GM21390 (cell line): Measurements from ENCODE around the gene CDC42EP5.

Experiments
- ATAC-seq: cut with Tn5 transposase; IDR thresholded peaks from one replicate; pipeline ENCODE4 v1.9.1; 2021; ENCODE audit not compliant: unreplicated experiment

The CDC42EP5 gene

GRCh38 chr19:54428323-54429175, 44.5 kb downstream of the CDC42EP5 start:
- no peak for ATAC-seq

DNA sequence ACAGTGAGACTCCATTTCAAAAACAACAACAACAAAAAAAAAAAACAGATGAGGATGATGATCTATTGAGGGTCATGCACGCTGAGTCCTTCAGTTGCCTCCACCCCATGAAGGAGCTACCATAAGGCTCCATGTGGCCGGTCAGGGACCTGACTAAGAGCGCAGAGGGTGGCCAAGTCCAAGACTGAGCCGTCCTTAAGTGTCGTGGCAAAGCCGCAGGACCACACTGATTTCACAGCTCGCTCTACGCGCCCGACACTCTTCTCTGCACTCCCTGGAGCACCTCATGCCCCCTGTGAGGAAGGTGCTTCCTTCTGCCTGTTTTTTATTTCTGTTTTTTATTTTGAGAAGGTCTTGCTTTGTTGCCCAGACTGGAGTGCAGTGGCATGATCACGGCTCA, 45.5 kb downstream of the CDC42EP5 start:
- ATAC-seq: no peak

DNA sequence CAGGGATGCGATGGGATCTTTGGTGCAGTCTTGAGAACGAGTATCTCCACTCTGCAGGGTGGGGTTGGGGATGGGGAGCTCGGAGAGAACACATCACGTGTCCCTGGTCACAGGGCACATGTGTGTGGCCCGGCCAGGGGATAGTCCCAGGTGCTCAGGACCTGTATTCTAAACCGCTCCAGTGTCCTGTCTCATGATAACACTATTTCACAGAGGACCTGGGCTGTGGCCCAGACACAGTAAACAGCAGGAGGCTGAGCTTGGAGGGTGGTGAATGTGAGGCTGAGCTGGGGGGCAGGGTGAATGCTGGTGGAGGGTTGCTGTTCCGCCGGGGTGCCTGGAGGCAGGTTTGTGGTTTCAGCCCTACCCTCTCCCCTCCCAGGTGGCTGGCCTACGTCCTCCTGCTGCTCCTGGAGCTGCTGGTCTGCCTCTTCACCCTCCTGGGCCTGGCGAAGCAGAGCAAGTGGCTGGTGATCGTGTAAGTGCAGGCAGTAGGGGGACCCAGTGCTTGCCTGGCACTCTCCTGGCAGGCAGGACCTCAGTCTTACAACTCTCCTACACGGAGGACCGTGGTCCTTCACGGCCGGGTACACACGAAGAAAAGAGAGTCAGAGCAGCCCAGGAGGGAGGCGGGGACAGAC, 46.7 kb downstream of the CDC42EP5 start:
- ATAC-seq: no peak

GRCh38 chr19:54425382-54425723, 47.7 kb downstream of the CDC42EP5 start:
- no peak for ATAC-seq

- no peak for ATAC-seq
Measured at GRCh38 chr19:54424660-54425381, 48.3 kb downstream of the CDC42EP5 start.

DNA sequence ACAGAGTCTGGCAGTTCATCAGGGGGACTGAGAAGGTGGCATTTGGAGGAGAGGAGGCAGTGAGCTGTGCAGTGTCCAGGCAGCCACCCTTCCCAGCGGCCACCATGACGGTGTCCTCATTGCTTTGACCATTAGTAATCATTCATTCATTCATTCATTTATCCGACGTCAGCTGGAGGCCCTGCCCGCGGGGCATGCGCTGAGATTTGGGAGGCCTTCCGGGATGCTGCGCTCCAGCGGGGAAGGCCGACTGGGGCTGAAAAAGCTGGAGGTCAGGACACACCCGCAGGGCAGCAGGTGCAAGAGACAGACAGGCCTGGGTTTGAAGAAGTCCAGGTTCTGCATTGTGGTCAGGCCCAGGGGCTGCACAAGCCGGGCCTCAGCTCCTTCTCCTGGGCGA, 48.9 kb downstream of the CDC42EP5 start:
- ATAC-seq: no peak

GRCh38 chr19:54422136-54422535, 51.0 kb downstream of the CDC42EP5 start:
- ATAC-seq: no peak

DNA sequence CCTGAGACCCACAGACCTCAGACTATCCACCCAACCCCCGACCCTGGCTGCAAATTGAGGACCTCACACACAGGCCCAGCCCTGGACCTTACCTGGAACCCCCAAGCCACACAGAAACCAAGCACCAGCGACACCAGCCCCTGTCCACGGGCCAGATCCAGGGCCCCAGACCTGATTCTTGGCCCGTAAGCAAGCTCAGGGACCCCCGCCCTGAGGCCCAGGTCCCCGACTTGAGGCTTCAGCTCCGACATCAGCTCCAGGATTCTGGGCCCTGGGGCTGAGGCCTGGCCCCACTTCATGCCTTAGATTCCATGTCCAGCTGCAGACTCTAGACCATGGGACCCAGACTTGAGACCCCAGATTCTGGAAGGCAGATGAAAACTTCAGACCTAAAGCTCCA, 51.6 kb downstream of the CDC42EP5 start:
- ATAC-seq: no peak

GRCh38 chr19:54421169-54421516, 52.0 kb downstream of the CDC42EP5 start:
- ATAC-seq: no peak

- ATAC-seq: no peak
Measured at GRCh38 chr19:54420383-54421168, 52.5 kb downstream of the CDC42EP5 start.

- no peak for ATAC-seq
Measured at GRCh38 chr19:54420068-54420382, 53.1 kb downstream of the CDC42EP5 start.

- no peak for ATAC-seq
Measured at GRCh38 chr19:54418930-54419800, 53.9 kb downstream of the CDC42EP5 start.

DNA sequence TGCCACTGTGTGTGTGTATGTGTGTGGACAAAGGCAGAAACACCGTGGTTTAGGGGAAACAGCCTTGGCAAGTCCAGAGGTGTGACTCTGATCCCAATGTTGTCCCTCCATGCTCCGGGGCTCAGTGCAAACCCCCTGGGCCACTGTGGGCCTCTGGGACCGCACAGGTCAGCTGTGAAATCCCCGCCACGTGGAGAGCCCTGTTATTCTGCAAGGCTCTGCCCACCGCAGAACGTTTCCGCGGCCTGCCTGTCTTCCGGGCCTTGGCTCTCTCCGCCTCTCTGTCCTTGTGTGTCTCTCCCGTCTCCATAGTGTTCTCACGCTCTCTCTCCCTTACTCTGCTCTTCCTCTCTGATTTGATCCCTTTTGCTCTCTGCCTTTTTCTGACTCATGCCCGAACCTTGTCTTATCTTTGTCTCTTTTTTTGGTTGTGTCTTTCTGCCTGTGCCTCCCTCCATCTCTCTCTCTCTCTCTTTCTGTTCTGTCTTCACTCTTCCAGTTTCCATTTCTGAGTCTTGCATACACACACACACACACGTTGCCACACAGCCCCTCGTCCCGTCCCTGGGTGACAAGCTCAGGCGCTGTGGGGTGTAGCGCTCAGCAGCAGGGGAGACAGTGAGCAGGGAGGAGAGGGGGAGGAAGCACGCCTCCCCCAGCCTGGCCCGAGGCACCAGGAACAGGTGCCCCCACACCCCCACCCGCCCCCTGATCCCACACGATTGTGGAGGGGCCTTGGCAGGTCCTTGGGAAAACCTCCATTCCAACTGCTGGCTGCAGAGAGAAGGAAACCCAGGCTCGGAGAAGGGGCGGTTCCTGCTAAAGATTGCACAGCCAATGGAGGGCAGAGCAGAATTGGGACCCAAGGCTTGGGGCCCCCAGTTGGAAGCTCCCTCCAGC, 54.8 kb downstream of the CDC42EP5 start:
- no peak for ATAC-seq

DNA sequence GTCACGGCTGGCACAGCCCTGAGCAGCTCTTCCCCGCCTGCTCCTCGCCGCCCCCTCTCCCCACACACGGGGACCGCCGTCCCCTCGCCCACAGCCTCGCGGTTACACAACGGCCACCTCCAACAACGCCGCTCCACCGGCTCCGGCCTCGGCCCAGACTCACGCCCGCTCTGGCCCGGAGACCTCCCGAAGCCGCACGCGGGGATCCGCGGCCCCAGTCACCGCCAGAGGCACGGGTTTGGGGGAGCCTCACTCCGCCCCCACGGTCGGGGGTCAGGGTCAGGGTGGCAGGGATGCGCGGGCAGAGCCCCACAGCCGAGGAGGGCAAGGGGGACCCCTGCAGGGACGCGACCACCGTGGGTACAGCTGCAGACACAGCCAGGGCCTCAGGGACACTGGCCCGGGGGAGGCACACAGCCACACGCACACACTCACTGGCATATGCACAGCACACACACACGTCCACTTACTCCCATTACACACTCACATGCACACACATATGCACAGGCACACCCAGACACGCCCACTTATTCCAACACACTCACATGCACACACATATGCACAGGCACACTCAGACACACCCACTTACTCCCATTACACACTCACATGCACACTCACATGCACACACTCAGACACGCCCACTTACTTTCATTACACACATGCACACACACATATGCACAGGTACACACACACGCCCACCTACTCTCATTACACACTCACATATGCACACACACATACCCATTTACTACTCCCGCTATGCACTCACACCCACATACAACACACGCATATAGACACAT, 56.2 kb downstream of the CDC42EP5 start:
- no peak for ATAC-seq

- ATAC-seq: no peak
Measured at GRCh38 chr19:54415901-54416673, 57.0 kb downstream of the CDC42EP5 start.

- no peak for ATAC-seq
Measured at GRCh38 chr19:54415208-54415900, 57.7 kb downstream of the CDC42EP5 start, which contains the start of gene TTYH1. TSS of gene TTYH1 (plus strand) at chr19:54415464. CDS start at chr19:54415553, 89 bp downstream.
